NCI-H187 treated with DMSO at 0.1 percent for 48 hours (cell line): ENCODE results near the gene HECTD4.

Source experiments
- DNase-seq: peaks from one replicate; lab custom pipeline; 2025; lab: John Stamatoyannopoulos, UW

Gene HECTD4

GRCh38 chr12:112322441-112322840, 59.8 kb downstream of the HECTD4 start:
- DNase-seq: no peak

GRCh38 chr12:112321245-112321644, 61.0 kb downstream of the HECTD4 start:
- no peak for DNase-seq

- DNase-seq: no peak
Observed at GRCh38 chr12:112319395-112319794, 62.8 kb downstream of the HECTD4 start.

GRCh38 chr12:112317481-112317880, 64.8 kb downstream of the HECTD4 start:
- no peak for DNase-seq

- no peak for DNase-seq
Observed at GRCh38 chr12:112314981-112315380, 67.2 kb downstream of the HECTD4 start.

- DNase-seq: no peak
Observed at GRCh38 chr12:112309797-112310196, 72.4 kb downstream of the HECTD4 start.

GRCh38 chr12:112308652-112309051, 73.6 kb downstream of the HECTD4 start:
- no peak for DNase-seq

GRCh38 chr12:112308161-112308560, 74.1 kb downstream of the HECTD4 start:
- DNase-seq: no peak

GRCh38 chr12:112307317-112308011, 74.8 kb downstream of the HECTD4 start:
- no peak for DNase-seq

GRCh38 chr12:112305951-112306350, 76.3 kb downstream of the HECTD4 start:
- no peak for DNase-seq

GRCh38 chr12:112304436-112304835, 77.8 kb downstream of the HECTD4 start:
- no peak for DNase-seq

GRCh38 chr12:112303799-112304198, 78.4 kb downstream of the HECTD4 start:
- no peak for DNase-seq

- no peak for DNase-seq
Observed at GRCh38 chr12:112303004-112303403, 79.2 kb downstream of the HECTD4 start.

GRCh38 chr12:112299704-112300103, 82.5 kb downstream of the HECTD4 start:
- no peak for DNase-seq

- DNase-seq: no peak
Observed at GRCh38 chr12:112297188-112297587, 85.0 kb downstream of the HECTD4 start.

GRCh38 chr12:112296183-112296582, 86.0 kb downstream of the HECTD4 start:
- no peak for DNase-seq

- DNase-seq: no peak
Observed at GRCh38 chr12:112294793-112295192, 87.4 kb downstream of the HECTD4 start.

GRCh38 chr12:112288638-112289037, 93.6 kb downstream of the HECTD4 start:
- no peak for DNase-seq

GRCh38 chr12:112285600-112286401, 96.4 kb downstream of the HECTD4 start:
- no peak for DNase-seq

- no peak for DNase-seq
Observed at GRCh38 chr12:112283546-112283945, 98.7 kb downstream of the HECTD4 start.

GRCh38 chr12:112282920-112283319, 99.3 kb downstream of the HECTD4 start:
- no peak for DNase-seq

GRCh38 chr12:112275836-112276235, 106.4 kb downstream of the HECTD4 start:
- no peak for DNase-seq

GRCh38 chr12:112275207-112275606, 107.0 kb downstream of the HECTD4 start:
- DNase-seq: no peak
